NCI-H226 (cell line): ENCODE results near the gene ELN.
A peak's percentile ranks its signal among the peaks of the same experiment; 100 is the strongest.
"Not testable (repeated sequence)": the region's sequence is repeated elsewhere in the genome, so short reads cannot be mapped to it uniquely, and the experiment has no call there.

ENCODE experiments used
- DNase-seq: peaks from one replicate; pipeline ENCODE4 v3.0.0-alpha.2; 2015

ELN gene

DNA sequence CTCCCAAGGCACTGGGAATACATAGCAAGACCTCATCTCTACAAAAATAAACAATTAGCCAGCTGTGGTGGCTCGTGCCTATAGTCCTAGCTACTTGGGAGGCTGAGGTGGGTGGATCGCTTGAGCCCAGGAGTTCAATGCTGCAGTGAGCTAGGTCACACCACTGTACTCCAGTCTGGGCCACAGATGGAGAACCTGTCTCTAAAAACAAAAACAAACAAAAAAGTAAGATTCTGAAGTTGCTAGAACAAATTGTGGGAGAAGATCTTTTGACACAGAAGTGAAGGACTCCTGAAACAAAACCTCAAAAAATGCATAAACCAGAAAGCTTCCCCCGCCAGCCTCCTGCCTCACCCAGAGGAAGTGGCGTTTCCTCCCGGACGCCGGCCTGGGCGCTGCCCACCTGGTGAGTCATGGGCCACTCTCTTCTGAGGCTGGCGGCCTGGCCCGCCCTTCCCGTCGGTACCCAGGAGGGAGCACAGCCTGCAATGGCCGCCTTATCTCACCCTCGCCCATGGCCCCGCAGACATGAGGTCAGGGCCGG, 25.4 kb upstream of the ELN start:
- peak; percentile 94 for DNase-seq

DNA sequence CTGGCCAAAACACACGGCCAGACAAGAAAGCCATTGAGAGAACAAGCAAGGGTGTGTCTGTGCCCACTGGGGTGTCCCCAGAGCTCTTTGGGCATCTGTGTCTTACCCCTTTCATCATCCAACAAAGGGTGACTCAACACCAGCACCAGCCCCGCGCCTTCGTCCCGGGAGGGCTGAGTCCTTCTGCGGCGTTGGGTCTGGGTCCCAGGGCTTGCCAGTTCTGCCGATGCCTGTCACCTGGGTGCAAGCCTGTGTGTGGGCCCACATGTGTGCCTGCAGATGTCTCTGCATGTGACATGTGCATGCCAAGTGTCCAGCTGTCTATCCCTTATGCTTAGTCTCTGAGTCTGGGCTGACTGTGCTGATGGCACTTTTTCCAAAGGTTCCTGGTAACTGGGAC, 24.4 kb upstream of the ELN start:
- no peak for DNase-seq

DNA sequence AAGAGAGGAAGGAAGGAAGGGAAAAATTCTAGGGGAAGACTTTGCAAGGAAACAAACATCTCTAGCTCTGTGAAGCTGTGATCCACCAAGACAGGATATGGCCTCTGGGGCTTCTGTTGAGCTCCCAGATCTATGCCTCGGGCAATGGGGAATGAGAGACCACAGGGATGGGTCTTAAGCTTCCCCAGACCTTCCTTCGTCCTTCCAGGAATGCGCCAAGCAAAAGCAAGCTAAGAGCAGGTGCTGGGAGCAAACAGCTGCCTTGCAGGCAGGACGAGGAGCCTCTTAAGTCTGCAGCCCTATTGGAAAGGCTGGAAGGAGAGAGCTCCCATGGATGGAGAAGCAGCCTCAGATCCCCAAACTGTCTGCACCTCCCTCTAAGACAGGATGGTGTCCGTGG, 21.9 kb upstream of the ELN start:
- no peak for DNase-seq

DNA sequence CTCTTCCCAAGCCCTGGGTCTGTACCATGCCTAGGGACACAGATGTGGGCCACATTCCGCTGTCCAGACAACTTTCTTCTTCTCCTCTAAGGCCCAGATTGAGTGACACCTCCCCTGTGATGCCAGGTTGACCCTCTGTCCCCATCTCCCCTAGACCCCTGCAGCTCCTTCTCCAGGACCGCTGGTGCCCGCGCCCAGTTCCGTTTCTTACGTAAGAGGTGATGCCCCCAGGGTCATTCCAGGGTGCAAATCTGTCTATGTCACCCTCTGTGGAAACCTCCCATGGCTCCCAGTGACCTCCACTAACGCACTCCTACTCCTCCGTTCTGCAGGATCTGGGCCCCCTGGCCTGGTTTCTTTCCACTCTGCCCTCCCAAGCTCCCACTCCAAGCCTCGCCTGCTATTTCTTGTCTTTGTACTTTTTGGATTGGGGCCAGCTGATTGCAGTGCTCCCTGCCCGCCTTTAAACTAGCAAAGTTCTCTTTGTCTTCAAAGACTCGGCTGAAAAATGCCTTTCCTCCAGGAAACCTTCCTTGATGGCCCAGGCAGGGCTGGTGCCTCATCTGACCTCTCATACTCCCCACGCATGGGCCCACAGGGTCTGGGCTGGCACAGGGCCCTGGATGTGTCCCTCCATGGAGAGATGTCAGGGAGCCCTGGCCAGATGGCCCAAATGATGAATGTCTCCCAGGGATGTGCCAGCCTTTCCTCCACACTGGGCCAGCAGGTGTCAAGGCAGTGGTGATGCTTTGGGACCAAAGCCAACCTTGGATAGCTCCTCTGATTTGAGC, 21.3 kb upstream of the ELN start:
- no peak for DNase-seq

DNA sequence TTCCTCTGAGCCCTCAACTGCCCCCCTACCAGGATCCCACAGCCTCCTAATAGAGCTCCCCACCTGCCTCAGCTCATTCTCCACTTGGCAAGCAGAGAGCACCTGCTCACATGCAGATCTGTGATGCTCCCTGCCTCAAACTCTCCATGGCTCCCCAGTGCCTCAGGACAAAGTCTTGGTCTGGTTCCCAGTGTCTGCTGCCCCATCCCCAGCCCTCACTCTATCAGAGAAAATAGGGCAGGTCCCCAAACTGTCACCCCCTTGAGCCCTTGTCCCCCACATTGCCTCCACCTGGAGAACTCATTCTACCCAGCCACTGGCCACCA, 20.8 kb upstream of the ELN start:
- DNase-seq, result no peak

DNA sequence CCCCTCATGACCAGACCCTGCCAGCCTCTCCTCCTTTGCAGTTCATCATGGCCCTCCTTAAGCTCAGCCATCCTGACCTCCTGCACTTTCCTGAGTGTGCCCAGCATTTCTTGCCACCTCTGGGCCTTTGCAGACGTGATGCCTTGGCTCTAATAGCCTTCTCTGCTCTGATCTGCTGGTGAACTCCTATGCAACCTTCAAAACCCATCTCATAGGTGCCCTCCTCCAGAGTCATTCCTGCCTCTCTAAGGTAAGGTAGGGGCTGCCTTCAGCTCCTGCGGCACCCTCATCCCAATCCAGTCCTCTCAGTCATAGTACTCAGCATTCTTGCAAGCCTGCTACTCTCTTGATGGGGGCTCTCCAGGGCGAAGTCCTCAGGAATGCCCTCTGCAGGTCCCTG, 19.3 kb upstream of the ELN start:
- DNase-seq, result no peak

DNA sequence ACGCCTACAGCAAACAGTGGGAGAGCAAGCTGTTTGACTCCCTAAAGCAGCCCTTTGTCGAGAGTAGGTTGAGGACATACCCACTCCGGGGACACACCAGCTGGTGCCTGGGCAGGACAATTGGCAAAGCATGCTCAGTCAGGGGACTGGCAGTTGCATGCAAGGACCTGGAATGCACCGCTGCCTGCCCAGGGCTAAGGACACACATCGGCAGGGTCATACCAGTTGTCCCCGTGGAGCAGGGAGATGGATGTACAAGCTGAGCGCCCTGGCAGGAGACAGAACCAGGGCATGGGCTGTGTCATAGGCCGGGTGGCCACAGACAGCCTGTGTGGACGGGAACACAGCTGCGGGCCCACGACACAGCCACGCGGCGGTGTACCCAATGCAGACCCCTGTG, 18.3 kb upstream of the ELN start:
- no peak for DNase-seq

DNA sequence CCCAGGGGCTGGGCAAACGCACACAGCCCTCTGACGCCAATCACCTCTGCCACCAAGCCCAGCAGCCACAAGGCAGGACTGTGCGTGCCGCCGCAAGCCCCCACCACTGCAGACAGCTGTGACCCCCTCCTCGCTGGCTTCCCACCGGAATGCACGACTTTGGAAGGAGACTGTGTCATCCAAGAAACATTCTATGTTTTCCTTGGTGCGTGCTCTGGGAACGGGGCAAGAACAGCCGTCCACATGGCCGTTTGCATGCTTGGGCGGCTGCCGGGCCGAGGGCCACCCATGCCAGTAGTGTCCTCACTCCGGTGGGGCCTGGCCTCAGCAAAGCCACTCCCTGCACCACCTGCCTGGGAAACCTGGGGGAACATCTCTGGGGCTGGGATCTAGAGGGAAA, 17.6 kb upstream of the ELN start:
- DNase-seq, result no peak

DNA sequence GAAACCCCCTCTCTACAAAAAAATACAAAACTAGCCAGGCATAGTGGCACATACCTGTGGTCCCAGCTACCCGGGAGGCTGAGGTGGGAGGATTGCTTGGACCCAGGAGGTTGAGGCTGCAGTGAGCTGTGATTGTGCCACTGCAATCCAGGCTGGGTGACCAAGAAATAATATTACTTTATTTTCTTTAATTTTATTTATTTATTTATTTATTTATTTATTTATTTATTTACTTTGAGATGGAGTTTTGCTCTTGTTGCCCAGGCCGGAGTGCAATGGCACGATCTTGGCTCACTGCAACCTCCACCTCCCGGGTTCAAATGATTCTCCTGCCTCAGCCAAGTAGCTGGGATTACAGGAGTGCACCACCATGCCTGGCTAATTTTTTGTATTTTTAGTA, 16.6 kb upstream of the ELN start:
- DNase-seq, result not testable (repeated sequence)

DNA sequence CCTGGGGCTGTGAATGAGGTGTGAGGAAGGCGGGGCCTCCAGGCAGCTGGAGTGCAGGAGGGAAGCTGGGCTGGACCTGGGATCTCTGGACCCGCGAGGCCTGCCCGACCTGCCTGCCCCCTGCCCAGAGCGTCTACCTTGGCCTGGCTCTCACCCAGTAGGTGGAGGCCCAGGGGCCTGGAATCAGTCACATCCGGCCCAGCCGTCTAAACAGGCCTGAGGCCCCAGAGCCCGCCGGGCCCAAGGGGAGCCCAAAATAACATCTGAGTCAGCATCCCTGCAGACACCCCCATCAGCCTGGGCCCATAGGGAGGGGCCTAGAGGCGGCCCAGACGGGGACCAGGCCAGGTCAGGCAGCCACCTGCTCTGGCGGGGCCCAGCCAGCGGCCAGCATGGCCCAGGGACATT, 15.1 kb upstream of the ELN start:
- DNase-seq, result no peak

DNA sequence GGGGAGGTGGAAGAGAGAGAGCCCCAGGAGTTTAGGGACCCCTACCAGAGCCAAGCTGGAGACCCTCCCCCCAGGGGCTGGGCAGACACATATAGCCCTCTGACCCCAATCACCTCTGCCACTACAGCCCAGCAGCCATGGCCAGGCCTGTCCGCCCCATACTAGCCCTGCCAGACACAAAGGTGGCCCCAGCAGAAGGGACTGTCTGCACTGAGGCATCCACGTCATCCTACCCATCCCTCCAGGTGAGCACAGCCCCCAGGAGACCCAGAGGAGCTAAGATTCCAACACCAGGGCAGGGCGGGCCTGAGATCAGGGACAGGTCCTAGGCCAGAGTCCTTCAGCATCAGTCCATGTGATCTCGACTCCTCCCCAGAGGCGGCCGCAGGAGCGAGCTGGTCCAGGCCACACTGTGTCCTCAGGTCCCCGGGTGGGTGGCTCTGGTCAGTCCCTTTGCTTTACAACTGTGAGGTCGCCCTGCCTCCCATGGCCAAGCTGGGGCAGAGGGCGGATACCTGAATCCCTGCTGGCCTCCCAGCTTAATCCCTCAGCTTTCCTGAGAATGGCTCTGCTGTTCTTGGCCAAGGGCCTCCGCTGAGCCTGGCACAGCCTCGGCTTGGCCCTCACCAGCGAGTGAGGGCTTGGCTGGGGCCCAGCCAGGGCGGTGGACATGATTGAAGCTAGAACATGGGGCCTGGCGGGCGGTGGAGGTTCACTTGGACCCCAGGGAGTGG, 14.3 kb upstream of the ELN start:
- no peak for DNase-seq

DNA sequence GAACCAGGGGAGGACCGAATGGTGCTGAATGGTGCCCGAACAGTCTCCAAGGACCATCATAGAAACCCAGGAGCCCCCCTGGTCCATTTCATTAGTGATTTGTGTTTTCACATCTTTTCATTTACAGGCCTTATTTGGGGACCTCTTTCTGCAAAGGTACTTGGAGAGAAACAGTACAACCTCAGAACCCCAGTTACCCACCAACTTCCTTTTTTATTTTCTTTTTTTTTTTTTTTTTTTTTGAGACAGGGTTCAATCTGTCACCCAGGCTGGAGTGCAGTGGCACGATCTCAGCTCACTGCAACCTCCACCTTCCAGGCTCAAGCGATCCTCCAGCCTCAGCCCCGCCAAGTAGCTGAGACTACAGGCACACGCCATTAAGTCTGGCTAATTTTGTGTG, 13.0 kb upstream of the ELN start:
- no peak for DNase-seq

DNA sequence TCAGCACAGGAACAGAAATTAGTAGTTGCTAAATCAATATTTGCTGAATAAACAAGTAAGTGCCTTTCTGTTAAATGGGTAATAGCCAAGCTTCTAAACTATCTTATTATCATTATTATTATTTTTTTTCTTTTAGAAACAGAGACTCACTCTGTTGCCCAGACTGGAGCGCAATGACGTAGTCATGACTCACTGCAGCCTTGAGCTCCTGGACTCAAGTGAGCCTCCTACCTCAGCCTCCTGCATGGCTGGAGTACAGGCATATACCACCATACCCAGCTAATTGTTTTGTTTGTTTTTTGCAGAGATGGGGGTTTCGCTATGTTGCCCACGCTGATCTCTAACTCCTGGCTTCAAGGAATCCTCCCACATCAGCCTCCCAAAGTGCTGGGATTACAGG, 12.3 kb upstream of the ELN start:
- DNase-seq, result no peak

DNA sequence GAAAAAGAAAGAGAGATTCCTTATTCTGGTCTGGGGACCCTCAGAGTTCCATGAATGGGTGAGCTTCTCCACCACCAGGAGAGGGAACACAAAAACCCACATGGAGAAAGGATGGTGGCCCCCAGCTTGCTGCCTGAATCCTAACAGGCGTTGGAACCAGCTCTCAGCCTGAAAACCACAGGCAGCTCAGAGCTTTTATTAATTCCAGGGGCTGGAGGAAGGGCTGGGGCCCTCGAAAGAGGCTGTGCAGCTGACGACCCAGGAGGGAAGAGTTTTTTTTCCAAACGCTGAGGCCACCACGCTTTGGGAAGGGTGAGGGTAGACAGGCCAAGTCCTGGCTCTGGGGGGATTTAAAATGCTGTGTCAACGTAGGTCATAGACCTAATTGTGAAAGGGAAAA, 10.8 kb upstream of the ELN start:
- DNase-seq, result no peak

DNA sequence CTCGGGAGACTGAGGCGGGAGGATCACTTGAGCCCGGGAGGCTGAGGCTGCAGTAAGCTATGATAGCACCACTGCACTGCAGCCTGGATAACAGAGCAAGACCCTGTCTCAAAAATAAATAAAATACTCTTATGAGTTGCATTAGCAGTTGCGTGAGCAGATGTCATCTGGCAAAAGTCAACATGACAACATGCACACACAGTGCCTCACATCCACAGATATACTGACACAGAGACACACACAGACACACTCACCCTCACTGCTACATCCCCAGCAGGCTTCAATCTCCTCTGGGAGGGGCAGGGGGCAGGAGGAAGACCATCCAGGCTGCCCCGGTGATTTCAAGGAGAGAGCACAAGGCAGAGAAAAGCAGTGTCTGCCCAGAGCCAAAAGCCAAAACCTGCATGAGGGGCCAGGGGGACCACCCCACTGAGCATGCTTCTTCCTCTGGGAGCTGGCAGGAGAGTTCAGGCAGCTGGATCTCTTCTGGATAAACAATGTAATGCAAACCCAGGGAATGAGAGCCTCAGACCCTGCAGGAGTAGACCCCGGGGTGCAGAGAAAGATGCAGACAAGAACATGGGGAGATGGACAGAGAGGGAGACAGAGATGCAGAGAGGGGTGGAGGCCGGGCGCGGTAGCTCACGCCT, 9.6 kb upstream of the ELN start:
- DNase-seq, result no peak

DNA sequence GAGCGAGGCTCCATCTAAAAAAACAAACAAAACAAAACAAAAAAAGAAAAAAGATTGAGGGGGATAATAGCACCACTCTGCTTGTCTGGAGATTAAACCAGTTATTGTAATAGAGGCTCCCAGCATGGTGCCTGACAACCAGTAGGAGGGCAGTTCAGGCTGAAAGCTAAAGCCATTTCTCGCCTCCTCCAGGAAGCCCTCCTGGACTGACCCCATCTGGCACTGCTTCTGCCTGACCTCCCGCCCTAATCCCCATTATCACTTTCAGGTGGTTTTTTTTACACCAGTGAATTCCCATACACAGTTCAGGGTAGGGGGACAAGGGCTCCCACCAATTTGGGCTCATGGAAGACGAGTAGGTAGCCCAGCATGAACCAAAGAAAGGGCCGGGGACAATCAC, 8.8 kb upstream of the ELN start:
- DNase-seq, result no peak

DNA sequence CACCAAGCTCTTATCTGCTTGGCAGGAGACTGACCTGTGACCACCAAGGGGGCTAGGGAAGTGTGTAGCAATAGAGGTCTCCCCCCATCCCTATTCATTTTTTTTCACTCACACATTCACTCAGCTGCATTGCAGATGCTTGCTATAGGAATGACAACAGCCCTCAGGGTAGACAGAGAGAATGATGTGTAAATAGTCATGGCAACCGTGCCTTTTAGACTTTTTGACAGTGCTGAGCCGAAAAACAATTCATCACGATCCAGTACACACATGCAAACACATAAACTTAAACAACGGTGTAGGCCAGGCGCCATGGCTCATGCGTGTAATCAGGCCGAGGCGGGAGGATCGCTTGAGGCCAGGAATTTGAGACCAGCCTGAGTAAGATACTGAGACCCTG, 7.6 kb upstream of the ELN start:
- no peak for DNase-seq

DNA sequence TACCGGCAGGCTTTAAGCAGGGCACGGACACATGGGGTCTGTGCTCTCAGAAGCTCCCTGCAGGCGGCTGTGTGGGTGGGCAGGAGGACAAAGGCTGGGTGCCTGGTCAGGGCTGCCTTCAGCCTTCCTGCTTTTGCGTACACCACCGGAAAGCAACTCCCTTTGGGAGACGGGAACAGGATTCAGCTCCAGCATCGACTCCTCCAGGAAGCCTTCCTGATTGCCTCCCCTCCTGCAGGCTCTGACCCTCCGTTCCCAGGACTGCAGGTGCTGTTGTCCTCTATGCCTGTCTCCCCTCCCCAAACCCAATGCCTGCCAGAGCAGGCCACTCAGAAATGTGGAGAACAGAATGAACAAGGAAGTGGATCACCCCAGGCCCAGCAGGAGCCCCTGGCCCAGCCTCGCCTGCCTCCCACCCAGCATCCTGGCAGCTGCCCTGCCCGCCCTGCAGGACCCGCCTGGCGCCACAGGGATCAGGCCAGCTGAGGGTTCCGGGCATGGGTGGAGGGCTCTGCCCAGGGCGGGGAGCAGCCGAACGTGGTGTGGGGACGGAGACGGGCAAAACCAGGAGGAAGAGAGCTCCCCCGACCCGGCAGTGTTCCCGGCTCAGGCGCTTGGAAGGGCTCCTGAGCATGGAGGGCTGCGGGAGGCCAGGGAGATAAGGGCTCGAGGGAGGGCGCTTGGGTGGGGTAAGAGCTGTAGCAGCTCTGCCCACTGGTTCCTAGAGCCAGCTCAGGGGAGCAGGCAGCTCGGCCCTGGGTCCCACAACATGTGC, 6.2 kb upstream of the ELN start:
- no peak for DNase-seq

DNA sequence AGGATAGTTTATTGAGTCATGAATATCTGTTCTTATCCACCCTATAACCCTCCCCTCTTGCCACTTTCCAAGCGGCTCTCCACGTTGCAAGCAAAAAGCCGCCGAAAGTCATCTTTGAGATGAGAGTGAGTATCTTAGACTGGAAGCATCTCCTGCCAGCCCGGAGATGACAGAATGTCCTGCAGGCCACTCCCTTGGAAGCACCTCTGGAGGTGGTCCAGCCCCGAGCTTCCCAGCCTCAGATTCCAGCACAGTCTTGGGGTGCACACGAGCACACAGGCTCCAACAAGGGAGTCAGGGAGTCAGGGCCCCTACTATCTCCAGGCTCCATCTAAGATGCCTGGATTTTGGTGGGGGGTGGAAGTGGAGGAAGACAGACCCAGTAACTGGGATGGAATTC, 5.5 kb upstream of the ELN start:
- no peak for DNase-seq

DNA sequence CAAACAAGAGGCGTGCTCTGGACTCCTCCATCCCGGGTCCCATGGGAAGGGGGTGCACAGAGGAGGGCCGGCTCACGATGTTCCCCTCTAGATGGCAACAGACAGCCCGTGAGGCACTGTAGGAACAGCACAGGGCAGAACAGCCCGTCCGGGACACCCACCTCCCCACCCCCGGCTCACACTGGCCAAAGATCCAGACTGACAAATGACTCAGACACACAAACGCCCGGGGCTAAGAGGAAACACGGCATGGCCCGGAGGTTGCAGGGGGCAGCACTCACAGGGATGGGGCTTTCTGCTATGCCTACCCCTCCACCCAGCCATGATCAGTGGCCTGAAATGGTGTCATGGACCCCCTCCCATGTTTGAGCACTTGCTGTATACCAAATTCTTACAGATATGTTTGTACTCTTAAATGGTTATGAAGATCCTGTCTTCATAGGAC, 4.9 kb upstream of the ELN start:
- DNase-seq, result peak; percentile 61

DNA sequence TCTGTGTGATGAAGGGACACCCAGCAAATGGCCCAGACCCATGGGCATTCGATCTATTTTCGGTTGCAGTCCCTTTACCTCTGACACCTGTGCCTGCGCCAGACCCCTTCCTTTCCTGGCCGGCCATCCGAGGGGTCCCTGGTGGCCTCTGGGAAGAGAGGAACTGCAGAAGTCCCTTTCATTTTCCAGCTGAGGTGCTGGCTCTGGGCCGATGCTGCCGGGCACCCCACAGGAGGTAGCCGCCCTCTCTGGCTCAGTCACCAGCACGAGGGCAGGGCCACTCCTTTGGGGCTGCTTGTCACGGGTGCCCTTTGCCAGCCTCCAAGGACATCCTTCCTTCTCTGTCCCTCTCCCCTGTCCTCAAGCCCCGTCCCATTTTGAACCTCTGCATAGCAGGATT, 4.2 kb upstream of the ELN start:
- no peak for DNase-seq

DNA sequence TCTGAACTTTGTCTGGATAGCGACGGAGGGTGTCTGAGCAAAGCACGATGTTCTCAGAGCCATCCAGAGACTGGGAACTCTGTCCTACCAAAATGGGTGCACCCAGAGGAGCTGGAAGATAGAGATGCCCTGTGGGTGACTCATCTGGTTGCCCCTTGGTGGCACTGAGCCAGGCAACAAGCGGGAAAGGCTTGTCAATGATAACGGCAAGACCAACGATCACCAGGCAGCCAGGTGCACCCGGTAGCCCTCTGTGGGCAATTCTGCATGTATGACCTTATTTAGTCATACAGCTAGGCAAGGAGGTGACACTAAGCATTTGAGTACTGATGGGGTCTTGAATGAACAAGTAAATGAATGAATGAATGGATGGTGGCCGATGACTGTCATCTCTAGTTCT, 2.8 kb upstream of the ELN start:
- no peak for DNase-seq

DNA sequence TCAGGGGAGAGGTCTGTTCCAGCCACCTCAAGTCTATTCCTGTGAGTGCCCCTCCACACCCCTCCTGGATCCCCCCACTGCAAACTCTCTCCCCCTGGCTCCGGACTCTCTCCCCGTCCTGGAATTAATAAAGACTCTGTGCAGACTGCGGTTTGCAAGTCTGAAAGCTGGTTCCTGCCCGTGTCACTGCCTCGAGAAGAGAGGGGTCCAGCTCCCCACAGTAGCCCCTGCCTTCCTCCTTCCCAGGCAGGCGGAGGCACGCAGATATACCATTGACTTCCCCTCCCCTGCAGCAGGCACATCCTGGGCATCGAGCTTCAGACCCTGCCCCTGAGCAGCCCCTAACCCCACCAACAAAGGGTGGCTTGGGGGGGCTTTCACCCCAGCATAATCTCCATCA, 2.2 kb upstream of the ELN start:
- no peak for DNase-seq
